Inferior parietal cortex (tissue), 1 donor: Measurements from ENCODE around the gene TMEM120A.

ENCODE experiments used
- DNase-seq: peaks from one replicate; pipeline ENCODE4 v3.0.0-alpha.2; 2016; ENCODE audit errors: extremely low spot score

TMEM120A gene

DNA sequence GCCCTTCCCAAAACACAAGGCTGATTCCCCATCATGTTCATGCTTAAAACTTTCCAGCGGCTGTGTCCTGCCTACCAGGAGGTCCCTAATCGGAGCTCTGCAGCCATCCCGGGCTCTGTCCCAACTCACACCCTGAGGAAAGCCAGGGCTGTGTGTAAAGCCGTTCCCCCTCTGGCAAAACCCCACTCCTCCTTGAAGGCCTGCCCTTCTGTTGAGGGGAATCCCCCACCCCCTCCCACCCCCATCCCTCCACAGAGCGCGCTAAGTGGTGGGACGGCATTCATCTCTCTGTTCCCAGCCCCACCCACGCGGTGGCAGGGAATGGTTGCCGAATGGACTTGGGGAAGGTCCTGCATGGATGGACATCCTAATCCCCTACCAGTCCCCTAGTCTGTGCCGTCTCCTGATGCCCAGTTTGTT, 667 bp upstream of the TMEM120A start:
- no peak for DNase-seq

DNA sequence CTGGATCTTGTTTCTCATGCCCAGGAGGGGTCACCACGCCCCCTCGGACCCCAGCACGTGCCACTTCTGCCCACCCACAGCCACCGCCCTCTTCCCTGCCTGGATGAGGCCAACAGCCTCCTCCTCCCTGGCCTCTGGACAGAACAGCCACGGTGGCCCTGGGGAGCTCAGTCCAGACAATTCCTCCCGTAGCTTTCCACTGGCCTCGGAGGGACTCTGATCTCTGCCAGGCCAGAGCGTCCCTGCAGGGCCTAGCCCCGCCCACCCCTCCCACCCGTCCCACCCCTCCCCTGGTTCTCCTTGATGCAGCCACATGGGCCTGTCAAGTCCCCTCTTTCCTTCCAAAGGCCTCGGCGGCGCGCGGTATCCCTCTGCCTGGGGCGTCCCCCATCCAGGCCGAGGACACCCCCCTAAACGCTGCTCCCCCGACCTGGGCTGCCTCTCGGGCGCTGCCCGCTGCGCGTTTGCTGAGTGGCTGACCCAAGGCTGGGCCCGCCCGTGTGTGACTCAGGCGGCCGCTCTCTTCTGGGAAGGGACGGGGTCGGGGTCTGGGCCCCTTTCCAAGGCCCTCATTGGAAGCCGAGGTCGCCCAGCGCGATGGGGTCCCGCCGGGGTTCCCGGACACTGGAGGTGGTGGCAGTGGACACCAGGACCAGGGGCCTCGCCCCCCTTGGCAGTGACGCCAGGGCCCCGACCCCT, 557 bp downstream of the TMEM120A start:
- DNase-seq = no peak

DNA sequence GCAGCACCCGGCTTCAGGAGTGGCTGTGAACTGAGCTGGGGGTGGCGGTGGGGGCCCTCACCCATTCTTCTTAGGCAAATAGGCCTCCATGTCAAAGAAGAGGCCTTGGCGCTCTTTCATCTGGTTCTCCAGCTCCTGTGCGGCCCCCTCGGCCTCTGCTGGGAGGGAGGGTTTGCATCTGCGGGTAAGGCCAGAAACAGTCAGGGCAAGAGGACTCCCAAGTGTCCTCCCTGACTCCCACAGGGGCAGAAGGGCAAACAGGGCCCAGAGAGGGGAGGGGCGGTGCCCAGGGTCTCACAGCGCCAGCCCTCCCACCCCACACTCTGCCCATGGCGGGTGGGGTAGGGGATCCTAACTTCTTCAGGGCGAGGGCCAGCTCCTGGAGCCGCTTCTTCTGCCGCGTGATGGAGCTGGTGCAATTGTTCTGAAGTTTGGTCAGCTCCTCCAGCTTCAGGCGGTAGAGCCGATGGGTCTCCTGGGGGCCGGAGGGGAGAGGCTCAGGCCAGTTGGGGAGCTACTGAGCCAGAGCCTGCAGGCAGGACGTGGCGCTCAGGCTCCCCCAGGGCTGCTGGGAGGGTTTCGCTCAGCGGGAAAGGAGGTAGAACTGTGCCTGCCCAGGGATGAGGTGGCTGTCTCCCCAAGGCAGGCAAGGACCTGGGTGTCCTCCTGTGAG, 2.2 kb downstream of the TMEM120A start:
- DNase-seq = no peak

DNA sequence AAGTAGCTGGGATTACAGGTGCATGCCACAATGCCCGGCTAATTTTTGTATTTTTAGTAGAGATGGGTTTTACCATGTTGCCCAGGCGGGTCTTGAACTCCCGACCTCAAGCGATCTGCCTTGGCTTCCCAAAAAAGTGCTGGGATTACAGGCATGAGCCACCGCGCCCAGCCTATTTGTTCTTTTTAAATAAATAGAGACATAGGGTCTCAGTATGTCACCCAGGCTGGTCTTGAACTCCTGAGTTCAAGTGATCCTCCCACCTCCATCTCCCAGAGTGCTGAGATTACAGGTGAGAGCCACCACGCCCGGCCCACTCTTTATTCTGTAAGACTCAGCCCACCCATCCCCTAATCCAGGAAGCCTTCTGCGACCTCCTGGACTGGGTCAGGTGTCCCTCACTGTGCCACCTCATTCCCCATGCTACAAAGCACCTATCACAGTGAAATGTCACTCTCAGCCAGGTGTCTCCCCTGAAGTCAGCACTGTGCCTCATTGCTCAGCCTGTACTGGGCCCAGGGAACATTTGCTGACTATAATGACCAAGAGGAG, 2.8 kb downstream of the TMEM120A start:
- DNase-seq = no peak

DNA sequence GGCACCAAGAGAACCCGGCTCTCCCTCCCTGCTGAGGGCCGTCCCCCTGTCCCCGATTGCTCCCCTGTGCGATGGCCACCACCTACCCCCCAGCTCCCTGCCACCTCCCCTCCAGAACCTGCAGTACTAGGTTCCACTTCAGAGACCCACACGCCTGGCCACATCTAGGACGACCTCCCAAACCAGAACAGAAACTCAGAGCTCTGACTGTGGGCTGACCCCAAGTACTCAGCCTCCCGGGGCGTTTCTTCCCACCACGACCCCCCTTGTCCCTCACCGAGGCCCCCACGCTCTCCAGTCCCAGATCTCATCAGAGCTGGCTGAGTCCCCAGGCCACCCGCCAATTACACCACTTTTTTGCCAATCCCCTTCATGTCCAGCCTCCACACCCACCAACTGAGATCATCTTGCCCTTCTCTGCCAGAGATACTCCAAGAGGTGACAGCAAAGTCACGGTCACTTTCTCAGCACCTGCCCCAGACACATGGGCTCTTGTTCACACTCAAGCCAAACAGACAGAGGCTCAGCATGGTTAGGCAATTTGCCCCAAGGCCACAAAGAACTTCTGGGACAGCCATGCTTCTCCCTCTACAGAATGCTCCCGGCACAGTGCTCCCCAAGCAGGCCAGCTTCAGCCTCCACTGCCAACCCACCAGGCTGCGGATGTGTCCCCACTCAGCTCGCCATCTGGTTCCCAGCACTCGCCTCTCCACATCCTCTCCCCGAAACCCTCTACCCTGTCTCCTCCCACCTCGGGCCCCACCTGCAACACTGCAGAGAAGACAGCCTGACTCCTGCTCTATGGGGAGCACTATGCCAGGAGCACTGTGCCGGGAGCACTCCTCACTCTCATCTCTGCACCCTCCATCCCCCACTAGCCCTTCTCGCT, 4.7 kb downstream of the TMEM120A start:
- no peak for DNase-seq

DNA sequence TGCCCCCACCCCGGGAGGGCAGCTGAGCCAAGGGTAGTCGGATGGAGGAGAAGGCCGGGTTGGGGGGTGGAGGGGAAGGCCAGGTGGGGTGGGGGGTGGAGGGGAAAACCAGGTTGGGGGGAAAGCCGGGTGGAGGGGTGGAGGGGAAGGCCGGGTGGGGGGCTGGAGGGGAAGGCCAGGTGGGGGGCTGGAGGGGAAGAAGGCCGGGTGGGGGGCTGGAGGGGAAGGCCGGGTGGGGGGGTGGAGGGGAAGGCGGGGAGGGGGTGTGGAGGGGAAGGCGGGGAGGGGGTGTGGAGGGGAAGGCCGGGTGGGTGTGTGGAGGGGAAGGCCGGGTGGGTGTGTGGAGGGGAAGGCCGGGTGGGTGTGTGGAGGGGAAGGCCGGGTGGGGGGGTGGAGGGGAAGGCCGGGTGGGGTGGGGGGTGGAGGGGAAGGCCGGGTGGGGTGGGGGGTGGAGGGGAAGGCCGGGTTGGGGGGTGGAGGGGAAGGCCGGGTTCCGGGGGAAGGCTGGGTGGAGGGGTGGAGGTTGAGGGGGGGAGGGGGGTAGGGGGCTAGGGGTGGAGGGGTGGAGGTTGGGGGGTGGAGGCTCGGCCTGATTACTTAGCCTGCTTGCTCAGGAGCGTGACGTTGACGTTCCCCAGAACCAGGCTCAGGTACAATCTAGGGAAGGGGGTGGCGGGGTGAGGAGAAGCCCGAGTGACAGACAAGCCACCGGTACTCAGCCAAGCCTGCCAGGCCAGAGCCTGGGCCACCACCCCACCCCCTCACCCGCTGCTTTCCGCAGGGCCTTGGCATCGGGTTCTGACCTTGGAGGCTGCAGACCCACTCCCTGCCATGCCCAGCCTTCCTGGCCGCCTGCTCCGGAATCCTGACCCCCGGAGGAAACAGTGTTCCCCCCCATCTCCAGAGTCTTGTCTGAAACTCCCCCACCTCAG, 5.6 kb downstream of the TMEM120A start:
- DNase-seq = no peak

DNA sequence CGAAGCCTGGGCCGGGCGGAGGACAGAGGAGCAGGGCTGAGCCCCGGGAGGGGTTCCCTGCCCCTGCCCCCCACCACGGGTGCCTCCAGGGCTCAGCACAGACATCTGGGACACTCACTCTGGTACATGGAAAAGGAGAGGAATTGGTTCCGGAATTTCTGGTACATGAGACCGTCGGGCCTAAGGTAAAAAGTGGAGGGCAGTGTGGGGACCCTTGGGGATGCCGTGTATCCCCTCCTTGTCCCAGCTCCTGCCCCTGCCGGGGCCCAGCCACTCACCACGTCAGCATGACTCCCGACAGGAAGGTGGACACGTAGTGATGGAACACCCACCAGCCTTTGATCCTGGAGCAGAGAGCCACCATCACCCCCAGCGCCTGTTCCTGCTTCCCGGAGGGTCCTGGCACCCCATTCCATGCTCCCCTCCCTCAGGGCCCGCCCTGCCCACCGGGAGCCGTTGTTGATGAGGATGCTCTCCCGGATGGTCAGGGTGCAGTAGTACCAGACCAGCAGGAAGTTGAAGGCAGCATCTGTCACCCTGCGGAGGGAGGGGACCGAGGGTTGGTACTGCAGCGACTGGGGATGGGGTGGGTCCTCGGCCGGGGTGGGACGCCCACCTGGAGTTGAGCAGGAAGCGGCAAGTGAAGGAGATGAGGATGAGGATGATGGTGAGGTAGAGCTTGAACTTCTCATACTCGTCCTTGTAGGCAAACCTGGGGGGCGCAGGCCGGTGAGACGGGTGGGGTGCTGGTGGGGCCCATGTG, 6.4 kb downstream of the TMEM120A start:
- no peak for DNase-seq

DNA sequence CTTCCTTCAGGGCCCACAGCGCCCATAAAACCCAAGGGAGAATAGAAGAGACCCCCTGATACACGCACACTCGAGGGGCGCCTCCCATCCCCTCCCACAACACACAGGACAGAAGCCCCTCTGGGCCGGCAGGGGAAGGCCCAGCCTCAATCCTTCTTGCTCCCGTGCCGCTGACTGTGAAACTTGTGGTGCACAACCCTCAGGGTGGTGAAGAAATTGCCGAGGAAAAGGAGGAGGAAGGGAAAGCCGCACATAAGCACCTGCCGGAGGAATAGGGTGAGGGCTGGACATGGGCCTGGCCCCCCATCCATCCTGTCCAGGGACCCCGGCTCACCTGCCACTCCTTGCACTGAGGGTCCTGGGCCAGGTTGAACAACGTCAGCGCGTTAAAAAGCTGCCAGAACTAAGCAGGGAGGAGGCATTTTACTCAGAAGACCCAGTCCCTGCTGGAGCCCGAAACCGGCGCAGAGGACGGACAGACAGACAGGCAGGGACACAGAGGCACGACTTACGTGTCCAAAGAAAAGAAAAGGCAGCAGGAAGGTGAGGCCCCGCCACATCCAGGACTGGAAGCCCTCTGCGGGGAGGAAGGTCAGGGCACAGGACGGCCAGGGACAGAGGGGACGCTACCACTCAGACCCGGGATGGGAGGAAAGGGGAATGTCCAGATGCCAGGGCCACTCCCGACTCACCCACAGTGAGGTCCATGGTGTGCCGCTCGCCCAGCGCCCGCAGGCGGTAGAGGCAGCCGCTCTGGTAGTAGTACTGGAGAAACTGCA, 7.2 kb downstream of the TMEM120A start:
- DNase-seq = no peak

DNA sequence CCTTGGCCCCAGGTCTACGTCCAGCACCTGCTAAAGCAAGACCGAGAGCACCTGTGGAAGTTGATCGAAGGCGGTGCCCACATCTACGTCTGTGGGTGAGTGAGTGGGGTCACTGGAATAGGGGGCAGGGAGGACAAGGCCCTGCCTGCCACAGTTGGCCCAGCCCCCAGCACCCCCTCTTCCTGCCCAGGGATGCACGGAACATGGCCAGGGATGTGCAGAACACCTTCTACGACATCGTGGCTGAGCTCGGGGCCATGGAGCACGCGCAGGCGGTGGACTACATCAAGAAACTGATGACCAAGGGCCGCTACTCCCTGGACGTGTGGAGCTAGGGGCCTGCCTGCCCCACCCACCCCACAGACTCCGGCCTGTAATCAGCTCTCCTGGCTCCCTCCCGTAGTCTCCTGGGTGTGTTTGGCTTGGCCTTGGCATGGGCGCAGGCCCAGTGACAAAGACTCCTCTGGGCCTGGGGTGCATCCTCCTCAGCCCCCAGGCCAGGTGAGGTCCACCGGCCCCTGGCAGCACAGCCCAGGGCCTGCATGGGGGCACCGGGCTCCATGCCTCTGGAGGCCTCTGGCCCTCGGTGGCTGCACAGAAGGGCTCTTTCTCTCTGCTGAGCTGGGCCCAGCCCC, 8.1 kb downstream of the TMEM120A start:
- DNase-seq = no peak

DNA sequence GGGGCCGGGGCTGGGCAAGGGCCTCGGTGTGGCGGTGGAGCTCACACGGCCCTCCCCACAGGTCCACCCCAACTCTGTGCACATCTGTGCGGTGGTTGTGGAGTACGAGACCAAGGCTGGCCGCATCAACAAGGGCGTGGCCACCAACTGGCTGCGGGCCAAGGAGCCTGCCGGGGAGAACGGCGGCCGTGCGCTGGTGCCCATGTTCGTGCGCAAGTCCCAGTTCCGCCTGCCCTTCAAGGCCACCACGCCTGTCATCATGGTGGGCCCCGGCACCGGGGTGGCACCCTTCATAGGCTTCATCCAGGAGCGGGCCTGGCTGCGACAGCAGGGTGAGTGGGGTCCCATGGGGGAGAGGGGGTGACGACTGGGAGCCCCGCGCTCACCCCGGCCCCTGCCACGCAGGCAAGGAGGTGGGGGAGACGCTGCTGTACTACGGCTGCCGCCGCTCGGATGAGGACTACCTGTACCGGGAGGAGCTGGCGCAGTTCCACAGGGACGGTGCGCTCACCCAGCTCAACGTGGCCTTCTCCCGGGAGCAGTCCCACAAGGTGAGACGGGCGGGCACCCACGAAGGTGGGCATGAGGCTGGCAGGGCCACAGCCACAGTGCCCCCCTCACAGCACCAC, 8.8 kb downstream of the TMEM120A start:
- no peak for DNase-seq

DNA sequence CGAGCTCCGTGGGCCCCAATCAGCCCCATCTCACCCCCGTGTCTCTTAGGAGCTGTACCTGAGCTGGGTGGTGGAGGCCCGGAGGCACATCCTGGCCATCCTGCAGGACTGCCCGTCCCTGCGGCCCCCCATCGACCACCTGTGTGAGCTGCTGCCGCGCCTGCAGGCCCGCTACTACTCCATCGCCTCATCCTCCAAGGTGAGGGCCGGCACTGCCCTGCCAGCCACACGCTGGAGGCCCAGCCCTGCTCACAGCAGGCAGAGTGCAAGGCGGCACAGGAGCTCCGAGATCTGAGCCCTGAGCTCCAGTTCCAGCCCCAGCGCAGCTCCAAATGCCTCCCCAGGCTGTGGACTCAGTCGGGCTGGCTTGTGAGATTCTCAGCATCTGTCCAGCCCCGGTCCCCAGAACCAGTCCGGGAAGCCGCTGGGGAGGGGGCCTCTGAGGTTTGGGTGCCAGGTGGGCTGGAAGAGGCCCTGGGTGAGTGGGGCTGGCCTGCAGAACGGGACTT, 9.3 kb downstream of the TMEM120A start:
- DNase-seq = no peak

DNA sequence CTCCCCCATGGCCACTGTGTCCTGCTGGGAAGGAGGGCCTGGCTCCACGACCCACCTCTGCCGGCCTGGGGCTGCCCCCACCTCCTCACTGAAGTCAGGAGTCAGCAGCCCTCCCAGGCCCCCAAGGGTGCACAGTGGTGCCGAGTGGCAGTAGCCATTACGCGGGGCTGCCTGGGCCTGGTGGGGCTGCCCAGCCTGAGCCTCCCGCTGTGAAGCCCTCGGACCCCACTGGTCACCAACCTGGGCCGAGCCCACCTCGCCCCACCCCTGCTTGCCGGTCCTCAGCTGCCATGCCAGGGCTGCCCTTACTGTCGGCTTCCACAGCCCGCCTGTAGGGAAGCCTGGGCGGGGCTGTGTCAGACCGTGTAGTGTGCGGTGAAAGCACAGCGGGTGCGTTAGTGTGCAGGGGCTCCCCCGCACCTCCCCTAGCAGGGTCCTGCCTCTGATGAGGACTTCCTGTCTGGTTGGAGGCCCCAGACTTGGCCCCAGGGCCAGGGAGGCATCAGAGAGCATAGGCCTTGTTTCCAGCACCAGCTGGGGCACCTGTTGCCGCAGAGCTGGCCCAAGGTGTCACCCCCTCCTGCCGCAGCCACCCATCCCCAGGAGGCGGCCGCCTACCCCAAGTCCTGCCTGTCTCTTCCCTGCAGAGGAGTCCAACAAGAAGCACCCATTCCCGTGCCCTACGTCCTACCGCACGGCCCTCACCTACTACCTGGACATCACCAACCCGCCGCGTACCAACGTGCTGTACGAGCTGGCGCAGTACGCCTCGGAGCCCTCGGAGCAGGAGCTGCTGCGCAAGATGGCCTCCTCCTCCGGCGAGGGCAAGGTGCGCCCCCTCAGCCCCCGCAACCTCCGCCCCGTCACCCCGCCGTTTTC, 10.0 kb downstream of the TMEM120A start:
- DNase-seq = no peak

DNA sequence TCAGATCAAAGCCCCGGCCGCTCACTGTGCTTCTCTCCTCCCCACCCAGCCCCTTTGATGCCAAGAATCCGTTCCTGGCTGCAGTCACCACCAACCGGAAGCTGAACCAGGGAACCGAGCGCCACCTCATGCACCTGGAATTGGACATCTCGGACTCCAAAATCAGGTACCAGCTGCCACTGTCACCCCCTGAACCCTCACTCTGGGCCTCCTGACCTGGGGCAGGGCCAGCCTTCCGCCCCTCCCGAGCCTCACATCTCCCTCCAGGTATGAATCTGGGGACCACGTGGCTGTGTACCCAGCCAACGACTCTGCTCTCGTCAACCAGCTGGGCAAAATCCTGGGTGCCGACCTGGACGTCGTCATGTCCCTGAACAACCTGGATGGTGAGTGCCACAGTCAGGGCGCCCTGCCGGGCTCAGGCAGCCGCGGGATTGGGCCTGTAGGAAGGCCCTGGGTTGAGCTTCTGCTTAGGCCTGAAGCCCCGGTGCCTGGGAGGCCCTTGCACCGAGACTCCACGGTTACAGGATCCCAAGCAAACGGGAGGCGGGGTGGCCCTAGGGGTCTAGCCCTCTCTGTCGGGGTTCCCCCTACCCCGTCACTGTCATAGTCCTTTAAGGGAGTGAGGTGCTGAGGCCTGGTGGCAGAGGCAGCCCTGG, 10.8 kb downstream of the TMEM120A start:
- no peak for DNase-seq

DNA sequence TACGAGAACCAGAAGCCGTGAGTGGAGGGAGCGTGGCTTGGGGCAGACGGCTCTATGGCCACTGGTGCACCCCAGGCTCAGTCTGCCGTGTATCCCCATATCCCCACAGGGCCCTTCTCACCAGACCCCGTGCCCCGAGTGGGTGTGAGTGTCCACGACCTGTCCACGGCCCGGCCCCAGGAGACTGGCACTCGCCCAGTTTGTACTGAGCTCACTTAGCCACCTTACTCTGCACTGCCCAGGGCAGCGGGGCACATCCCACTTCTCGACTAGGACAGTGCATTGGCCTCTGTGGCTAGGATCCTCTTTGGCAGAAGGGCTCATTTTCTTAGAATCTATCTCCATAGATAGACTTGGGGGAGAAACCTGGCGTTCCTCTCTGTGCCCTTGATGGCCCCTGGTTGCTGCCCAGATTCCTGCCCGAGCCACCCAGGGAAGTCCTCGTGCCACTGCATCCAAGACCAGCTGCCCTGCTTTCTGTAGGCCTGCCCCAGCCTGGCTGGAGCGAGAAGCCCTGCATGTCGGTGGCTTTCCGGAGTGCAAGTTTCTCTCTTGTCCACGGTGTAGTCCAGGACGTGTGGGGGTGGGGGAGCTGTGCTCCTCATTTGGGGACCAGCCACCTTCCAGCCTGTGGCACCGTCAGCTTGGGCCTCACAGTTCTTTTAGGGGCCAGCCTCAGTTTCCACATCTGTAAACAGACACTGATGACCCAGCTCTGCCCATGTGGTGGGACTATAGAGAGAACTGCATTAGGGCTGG, 11.9 kb downstream of the TMEM120A start:
- no peak for DNase-seq

DNA sequence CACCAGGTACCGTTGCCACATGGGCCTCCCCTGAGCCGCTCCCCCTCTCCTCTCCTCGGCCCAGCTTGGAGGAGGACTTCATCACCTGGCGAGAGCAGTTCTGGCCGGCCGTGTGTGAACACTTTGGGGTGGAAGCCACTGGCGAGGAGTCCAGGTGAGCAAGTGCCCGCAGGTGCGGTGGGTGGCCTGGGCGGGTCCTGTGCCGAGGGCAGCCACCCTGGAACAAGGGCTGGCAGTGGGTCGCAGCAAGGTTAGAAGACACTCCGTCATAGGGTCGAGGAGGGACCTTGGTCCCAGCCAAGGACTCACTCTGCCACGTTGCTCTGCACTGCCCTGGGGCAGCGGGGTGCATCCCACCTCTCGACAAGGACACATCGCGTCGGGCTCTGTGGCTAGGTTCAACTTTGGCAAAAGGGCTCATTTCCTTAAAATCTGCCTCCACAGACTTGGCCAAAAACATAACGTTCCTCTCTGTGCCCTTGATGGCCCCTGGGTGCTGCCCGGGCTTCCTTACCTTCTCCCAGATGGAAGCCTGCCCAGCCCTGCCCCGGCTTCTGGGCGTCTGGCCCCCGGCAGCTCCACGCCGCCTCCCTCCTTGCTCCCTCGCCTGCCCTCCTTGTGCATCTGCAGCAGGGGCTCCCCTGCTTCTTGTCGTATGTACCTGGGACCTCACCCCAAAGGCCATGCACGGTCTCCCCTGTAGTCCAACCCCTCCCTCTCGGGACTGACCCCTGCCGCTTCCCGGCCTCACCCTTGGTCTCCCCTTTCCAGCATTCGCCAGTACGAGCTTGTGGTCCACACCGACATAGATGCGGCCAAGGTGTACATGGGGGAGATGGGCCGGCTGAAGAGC, 12.7 kb downstream of the TMEM120A start:
- no peak for DNase-seq

DNA sequence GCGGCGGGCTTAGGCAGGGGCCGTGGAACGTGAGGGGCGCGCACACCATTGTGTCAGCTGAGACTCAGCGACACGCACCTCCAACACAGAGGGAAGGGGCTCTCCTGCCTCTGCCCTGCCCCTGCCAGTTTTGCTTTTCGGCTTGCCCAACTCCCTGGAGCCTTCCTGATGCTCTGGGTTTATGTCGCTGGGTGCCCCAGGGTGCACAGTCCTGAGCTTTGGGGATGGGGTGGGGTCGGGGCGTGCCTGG, 13.3 kb downstream of the TMEM120A start:
- no peak for DNase-seq
